Effector memory CD4-positive, alpha-beta T cell (primary cell): ENCODE data around the gene GP1BA.
A peak's percentile ranks its signal among the peaks of the same experiment; 100 is the strongest.

Experiments used
- DNase-seq, 3 donors: peaks; one replicate each; pipeline ENCODE4 v3.0.0-alpha.2; 2020
- H3K27ac ChIP-seq: 2 replicates; pipeline ENCODE4 v1.7.0; 2013; ENCODE audit warnings: mild to moderate bottlenecking, low read length, moderate library complexity; ENCODE audit not compliant: insufficient read depth, poor library complexity, severe bottlenecking
- H3K27me3 ChIP-seq: replicated peaks from 2 replicates; pipeline ENCODE4 v1.7.0; 2013; ENCODE audit warnings: mild to moderate bottlenecking, low read length; ENCODE audit not compliant: insufficient read depth, control insufficient read depth, poor library complexity, severe bottlenecking
- H3K36me3 ChIP-seq: 2 replicates; pipeline ENCODE4 v1.7.0; 2013; ENCODE audit warnings: mild to moderate bottlenecking, low read length, moderate library complexity; ENCODE audit not compliant: control insufficient read depth, insufficient read depth
- H3K4me1 ChIP-seq: 2 replicates; pipeline ENCODE4 v1.7.0; 2013; ENCODE audit warnings: low read length, mild to moderate bottlenecking; ENCODE audit not compliant: control insufficient read depth, insufficient read depth, poor library complexity, severe bottlenecking
- H3K4me3 ChIP-seq: 2 replicates; pipeline ENCODE4 v1.7.0; 2013; ENCODE audit warnings: low read length, low read depth, mild to moderate bottlenecking; ENCODE audit not compliant: insufficient read depth, poor library complexity, severe bottlenecking
- H3K9me3 ChIP-seq: 2 replicates; pipeline ENCODE4 v1.7.0; 2013; ENCODE audit warnings: mild to moderate bottlenecking, low read length, moderate library complexity; ENCODE audit not compliant: control insufficient read depth

The GP1BA gene

DNA sequence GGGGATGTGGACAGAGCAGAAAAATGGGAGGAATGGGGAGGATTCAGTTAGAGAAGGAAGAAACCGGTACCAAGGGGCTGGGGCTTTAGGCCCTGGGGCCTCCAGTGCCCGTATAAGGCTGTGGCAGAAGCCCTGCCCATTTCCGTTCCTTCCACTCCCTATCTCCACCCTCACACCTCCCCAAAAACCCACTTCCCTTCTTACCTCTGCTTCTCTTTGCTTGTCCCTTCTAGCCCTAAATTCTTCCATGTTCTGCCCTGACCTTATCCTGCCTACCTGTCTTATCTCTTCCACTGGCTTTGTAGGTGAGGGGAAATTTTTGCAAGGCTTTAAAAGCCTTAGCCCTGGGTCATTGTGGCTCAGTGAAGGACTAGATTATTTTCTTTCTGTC, 12.1 kb downstream of the GP1BA start:
- Histone ChIP-seq H3K9me3 (no peaks in the 10 kb centered on the region), H3K4me3 (peak overlapping the region; percentile 46), H3K4me1 (peaks cover 57% of the 10 kb centered on the region), H3K27ac (peak overlapping the region; percentile 94), H3K27me3 (no peaks in the 10 kb centered on the region), H3K36me3 (peaks cover 33% of the 10 kb centered on the region)
- peak; percentile 33 to 52 (median 34) for DNase-seq

DNA sequence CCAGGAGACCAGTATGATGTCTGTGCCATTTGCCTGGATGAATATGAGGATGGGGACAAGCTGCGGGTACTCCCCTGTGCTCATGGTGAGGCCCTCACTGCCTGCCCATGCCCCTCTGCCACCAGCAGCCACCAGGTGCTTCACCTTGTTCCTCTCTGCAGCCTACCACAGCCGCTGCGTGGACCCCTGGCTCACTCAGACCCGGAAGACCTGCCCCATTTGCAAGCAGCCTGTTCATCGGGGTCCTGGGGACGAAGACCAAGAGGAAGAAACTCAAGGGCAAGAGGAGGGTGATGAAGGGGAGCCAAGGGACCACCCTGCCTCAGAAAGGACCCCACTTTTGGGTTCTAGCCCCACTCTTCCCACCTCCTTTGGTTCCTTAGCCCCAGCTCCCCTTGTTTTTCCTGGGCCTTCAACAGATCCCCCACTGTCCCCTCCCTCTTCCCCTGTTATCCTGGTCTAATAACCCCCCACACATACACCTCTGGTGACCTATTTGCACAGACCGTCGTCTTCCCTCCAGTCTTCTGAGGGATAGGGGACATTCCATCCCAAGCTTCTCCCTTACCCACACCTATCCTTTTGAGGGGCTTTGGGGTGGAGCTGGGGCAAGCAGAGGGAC, 12.6 kb downstream of the GP1BA start:
- Histone ChIP-seq H3K9me3 (no peaks in the 10 kb centered on the region), H3K27ac (peak overlapping the region; percentile 94), H3K4me1 (peaks cover 60% of the 10 kb centered on the region), H3K4me3 (peak overlapping the region; percentile 46), H3K36me3 (peaks cover 33% of the 10 kb centered on the region), H3K27me3 (no peaks in the 10 kb centered on the region)
- no peak for DNase-seq

DNA sequence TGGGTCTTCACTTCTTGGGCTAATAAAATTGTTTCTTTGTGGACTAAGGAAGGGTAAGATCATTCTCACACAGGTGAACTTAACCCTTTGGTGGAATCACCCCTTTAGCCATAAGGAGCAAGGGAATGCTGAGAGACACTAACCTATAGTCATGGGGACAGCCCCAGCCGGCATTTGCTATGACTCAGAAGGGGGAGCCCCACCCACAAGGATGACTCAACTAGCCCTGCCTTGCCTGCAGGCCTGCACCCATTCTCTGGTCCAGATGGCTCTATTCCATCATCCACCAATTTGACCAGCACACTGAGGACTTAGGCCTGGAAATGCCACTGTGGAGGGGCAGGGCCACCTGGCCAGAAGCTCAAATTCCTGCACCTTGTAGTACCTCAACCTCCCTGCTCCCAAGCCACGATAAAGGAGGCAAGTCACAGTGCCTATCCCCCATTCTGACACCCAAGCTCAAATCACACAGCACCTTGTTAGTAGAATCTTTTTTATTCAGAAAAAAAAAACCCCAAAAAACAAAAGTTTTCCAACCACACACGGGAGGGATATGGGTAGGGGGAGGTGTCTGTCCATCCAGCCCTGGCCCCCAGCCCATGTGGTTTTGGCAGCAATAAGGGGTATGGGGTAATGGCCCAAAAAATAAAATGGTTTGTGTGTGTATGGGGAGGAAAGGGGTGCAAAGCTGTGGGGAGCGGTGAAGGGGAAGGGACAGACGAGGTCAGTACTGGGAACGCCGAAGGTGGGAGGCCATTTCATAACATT, 13.3 kb downstream of the GP1BA start:
- Histone ChIP-seq H3K27ac (peak overlapping the region; percentile 94), H3K4me3 (peak overlapping the region; percentile 46), H3K27me3 (no peaks in the 10 kb centered on the region), H3K36me3 (peaks cover 33% of the 10 kb centered on the region), H3K4me1 (peaks cover 64% of the 10 kb centered on the region), H3K9me3 (no peaks in the 10 kb centered on the region)
- peak; percentile 56 to 71 (median 65) for DNase-seq

DNA sequence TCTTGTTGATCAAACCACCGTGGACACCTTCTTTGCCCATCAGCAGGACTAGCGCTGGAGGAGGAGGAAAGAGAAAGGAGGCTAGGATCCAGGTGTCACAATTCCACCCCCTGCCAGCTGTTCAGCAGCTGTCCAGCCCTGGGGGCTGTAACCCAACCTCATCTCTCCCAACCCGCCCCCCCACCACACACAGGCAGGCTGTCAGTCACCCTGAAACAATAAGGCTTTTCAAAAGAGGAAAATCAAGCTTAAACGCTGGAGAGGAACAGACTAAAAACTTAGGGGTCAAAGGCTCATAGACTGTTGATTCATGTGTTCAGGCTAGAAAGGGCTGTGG, 13.8 kb downstream of the GP1BA start:
- H3K36me3 ChIP-seq, result peaks cover 33% of the 10 kb centered on the region
- peak overlapping the region; percentile 94 for H3K27ac ChIP-seq
- DNase-seq, result no peak
- peak overlapping the region; percentile 99 for H3K4me3 ChIP-seq
- H3K27me3 ChIP-seq, result no peaks in the 10 kb centered on the region
- peaks cover 69% of the 10 kb centered on the region for H3K4me1 ChIP-seq
- no peaks in the 10 kb centered on the region for H3K9me3 ChIP-seq

DNA sequence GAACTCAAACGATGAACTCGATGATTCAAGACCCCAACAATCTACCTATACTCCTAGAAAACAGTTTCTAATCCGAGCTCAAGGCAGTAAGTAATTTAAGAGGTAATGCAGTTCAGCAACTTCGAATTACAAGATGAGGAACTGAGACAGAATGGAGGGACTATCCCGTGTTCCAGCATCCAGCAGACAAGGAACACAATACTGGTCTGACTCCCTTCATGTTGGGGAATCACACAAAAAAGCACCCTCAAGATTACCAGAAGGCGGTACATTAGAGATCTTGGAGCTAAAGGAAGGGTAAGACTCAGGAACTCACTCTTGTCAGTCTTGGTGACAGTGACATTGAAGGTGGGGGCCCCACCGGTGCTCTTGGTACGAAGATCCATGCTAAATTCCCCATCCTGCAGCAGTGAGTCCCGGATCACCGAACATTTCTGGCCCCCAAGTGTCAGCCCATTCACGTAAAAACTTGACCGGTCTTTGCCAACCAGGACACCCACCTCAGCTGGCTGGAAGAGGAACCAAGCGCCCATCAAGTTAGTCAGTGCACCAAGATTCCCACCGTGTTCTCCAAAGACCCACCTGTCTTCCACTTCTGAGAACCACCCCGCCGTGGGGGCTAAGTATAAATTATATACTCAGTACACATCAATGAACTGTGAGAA, 14.4 kb downstream of the GP1BA start:
- Histone ChIP-seq H3K9me3 (no peaks in the 10 kb centered on the region), H3K27ac (peak overlapping the region; percentile 94), H3K4me1 (peaks cover 69% of the 10 kb centered on the region), H3K36me3 (peaks cover 33% of the 10 kb centered on the region), H3K27me3 (no peaks in the 10 kb centered on the region), H3K4me3 (peak overlapping the region; percentile 99)
- DNase-seq, result no peak

DNA sequence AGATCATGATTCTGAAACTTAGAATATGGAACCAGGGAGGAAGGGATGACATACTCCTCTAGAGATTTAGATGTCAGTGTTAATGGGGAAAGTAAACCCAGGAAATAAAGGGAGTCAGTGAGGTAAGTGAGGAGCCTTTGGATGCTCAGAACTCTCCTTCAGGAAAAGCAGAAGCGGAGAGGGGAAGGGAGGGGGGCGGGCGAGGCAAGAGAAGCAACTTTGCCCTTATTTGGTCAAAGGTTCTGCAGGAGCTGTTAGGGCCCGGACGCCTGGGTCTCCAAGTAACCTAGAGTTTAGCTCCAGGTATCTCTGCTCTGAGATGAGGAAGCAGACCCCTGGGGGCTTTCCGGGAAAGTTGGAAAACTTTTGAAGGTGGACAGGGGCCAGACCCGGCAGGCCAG, 14.9 kb downstream of the GP1BA start:
- H3K9me3 ChIP-seq, result no peaks in the 10 kb centered on the region
- H3K36me3 ChIP-seq, result peaks cover 33% of the 10 kb centered on the region
- H3K27ac ChIP-seq, result peak overlapping the region; percentile 94
- no peak for DNase-seq
- no peaks in the 10 kb centered on the region for H3K27me3 ChIP-seq
- peaks cover 67% of the 10 kb centered on the region for H3K4me1 ChIP-seq
- peak overlapping the region; percentile 99 for H3K4me3 ChIP-seq

DNA sequence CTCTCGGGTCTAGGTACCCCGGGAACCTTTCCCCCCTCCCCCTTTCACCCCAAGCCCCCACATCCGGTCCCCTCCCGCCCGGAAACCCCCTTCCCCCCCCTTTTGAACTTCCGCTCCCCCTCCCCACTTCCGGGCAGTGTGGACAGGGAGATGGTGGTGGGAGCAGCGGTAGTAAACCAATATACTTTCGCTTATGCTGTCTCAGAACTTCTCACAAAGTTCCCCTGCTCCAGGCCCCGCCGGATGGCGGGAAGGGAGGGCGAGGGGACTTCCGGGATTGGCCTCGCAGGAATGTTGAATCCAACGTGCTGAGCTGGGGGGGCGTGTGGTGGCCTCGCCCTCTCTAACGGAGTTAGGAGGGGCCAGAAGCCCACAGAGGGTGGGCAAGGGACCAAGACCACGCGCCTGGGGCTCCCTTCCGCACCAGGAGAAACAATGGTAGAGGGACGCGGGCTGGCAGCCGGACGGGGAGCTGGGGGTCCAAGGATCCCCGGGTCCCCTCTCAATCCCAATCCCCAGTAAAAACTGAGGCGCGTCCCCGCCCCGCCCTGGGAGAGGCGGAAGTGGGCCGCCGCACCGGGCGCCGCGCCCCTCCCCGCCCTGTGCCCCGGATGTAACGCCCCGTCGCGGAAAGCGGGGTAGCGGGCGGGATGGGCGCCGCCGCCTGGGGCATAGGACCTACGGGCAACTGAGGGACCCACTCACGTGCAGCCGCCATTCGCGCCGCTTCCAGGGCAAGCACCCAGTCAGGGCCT, 15.5 kb downstream of the GP1BA start:
- Histone ChIP-seq H3K9me3 (no peaks in the 10 kb centered on the region), H3K27ac (peak overlapping the region; percentile 94), H3K27me3 (no peaks in the 10 kb centered on the region), H3K36me3 (peaks cover 28% of the 10 kb centered on the region), H3K4me3 (peak overlapping the region; percentile 99), H3K4me1 (peaks cover 62% of the 10 kb centered on the region)
- peak; percentile 42 to 50 (median 45) for DNase-seq

DNA sequence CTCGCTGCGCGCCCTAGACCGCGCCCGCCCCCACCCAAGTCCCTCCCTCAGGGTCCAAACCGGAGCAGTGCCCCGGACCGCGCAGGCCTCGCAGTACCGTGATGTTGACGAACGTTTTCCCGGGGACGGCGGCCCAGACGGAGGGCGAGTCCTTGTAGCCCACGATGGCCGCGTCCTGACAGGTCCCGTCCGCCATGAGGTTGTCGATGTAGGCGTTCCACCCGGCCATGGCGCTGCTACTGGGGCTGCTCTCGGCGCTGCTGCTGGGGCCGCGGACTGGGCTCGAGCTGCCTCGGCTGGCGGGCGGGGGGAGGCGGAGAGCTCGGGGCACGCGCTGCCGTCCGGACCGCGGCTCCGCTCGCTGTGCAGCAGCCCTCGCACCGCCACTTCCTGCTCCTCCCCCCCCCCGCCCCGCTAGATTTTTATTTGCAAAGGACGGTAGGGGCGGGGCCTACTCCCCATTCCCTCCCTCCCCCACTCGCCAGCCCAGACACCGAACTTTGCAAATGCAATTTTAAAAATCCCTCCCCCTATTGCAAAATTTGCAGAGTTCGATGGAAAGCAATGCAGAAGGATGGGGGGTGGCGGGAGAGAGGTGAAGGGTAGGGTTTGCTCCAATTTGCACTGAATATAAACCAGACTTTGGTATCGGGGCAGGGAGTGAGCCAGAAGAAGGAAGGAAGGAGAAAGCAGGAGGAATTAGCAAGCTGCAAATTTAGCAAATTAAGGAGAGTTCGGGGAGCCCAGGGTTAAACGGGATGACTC, 16.3 kb downstream of the GP1BA start, which contains the start of gene PFN1:
TSS of gene PFN1 (minus strand) at position 365 of the 765 bp plus-strand sequence. CDS start at position 229, 136 bp downstream.
- Histone ChIP-seq H3K9me3 (no peaks in the 10 kb centered on the region), H3K36me3 (peaks cover 22% of the 10 kb centered on the region), H3K4me1 (peaks cover 54% of the 10 kb centered on the region), H3K27me3 (no peaks in the 10 kb centered on the region), H3K27ac (peak within 1 kb of the TSS; percentile 94), H3K4me3 (peak within 1 kb of the TSS; percentile 99)
- DNase-seq, result peak; percentile 82 to 85 (median 82)

DNA sequence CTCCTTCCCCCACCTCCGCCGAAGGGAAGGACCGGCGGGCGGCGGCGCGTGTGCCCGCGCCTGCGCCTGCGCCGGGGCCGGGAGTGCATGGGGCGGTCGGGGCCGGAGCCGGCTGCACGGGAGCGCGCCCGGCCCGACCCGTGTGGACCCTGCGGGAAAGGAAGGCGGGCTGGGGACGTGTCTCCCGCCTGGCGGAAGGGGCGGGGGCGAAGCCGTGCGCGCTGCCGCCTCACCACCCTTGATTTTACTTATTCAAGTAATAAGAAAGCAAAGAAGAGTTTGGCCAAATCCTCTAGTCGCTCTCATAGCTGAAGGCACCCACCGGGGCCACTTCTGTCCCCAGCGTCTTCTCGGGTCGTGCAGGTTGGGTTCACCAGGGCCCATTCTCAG, 16.8 kb downstream of the GP1BA start:
- H3K27me3 ChIP-seq, result no peaks in the 10 kb centered on the region
- DNase-seq, result peak; percentile 54 to 63 (median 55)
- peaks cover 48% of the 10 kb centered on the region for H3K4me1 ChIP-seq
- H3K9me3 ChIP-seq, result no peaks in the 10 kb centered on the region
- peaks cover 20% of the 10 kb centered on the region for H3K36me3 ChIP-seq
- H3K27ac ChIP-seq, result peak overlapping the region; percentile 94
- peak overlapping the region; percentile 99 for H3K4me3 ChIP-seq
